Thyroid gland (tissue), 4 donors: ENCODE measurements around the gene COG4. TPM values are rescaled to one million over a fixed set of nuclear protein-coding genes. Genes with fewer than 3 reads are reported as not detected.
A peak's percentile ranks its signal among the peaks of the same experiment; 100 is the strongest.

Experiments
- DNase-seq, 2 donors: peaks; one replicate each; pipeline ENCODE4 v3.0.0-alpha.2; 2019
- H3K27ac ChIP-seq, 3 donors: fragments of 200-600 bp; sonication (generic); 1 replicate in 2 of 3; 2 replicates in 1 of 3; pipeline ENCODE4 v1.5.1; 2016 to 2019; ENCODE audit warnings: mild to moderate bottlenecking in 1 of 3, moderate library complexity in 1 of 3
- H3K27me3 ChIP-seq: fragments of 200-600 bp; sonication (generic); one replicate; pipeline ENCODE4 v1.5.1; 2019
- H3K36me3 ChIP-seq, 2 donors: fragments of 200-600 bp; sonication (generic); one replicate each; pipeline ENCODE4 v1.5.1; 2016 to 2019
- H3K4me1 ChIP-seq, 2 donors: fragments of 200-600 bp; sonication (generic); one replicate each; pipeline ENCODE4 v1.5.1; 2017 to 2019
- H3K4me3 ChIP-seq, 3 donors: fragments of 200-600 bp; sonication (generic); replicated peaks in 1 of 3; 1 replicate in 2 of 3; 2 replicates in 1 of 3; pipeline ENCODE4 v1.5.1; 2016; ENCODE audit warnings: mild to moderate bottlenecking in 1 of 3
- H3K9me3 ChIP-seq: fragments of 200-600 bp; sonication (generic); one replicate; pipeline ENCODE4 v1.5.1; 2017
- POLR2A ChIP-seq, 2 donors: fragments of 450-650 bp; IDR thresholded peaks; one replicate each; pipeline ENCODE4 v1.6.1; 2017; ENCODE audit warnings: antibody characterized with exemption in 2 of 2, mild to moderate bottlenecking in 2 of 2, moderate library complexity in 1 of 2
- WGBS, 2 donors: methylation state at CpG; one replicate each; pipeline ENCODE4 v1.1.5; 2017; 5-methylcytosine and 5-hydroxymethylcytosine counted together
- intact Hi-C: fragments of 100-400 bp; cut with DNase I; formaldehyde crosslinking; loops from one replicate; pipeline ENCODE4 v1.15.1; 2023
- total RNA-seq, 4 donors: library from RNA; depleted of rRNA; stranded (reverse); fragments of >200 nt; gene quantifications; one replicate each; pipeline ENCODE4 v1.2.3, GENCODE V29; 2016
- TF ChIP-seq, protein P1 (sequence below), 6 experiments: fragments of 200-600 bp in 3 of 6; fragments of 450-650 bp in 3 of 6; sonication (generic) in 3 of 6; IDR thresholded peaks; one replicate each; pipeline ENCODE4 v1.5.1; 2016 to 2019; ENCODE audit warnings: antibody characterized with exemption in 6 of 6, mild to moderate bottlenecking in 2 of 6, inconsistent platforms in 1 of 6, moderate library complexity in 1 of 6

Gene COG4
- total RNA-seq, 4 donors from 2014 or later = 39.6 to 88.4 (median 66.7) TPM

DNA sequence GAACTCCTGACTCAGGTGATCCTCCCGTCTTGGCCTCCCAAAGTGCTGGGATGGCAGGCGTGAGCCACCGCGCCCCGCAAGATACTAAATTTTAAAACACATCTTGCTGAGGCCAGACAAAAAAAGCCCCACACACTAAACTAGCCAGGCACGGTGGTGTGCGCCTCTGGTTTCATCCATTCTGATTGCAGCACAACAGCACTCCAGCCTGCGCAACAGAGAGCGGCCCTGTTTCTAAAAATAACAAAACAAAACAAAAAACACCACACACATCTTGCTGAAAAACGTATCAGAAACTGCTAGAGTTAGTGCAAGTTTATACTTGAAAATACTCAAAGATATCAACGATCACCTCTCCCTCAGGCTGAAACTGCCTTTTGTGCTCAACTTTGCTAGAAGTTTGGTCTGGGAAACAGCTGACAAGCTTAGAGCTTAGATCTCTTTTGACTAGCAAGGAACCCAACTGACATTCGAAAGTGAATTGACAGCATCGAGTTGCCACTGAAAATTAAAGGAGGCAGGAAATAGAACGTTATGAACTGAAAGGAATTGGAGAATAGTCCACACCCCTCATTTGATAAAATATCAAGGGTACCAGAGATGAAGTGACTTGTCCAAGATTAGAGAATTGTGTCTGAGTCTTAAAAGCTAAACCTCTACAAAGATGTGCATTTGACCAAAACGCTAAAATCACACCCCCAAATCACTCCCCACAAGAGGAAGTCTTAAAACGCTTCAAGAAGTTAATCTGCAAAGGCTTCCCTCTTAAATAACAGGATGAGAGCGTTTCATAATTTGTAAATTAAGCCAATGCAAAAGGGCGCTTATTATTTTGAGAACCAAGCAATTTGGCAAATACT, 908 bp downstream of the COG4 start:
- intact Hi-C loops = loop anchor here (10.0 kb wide), 1 partner anchor 252 kb away; no protein-coding TSS in a partner anchor
- DNase-seq = no peak
- peak overlapping the region in 1 of 3 donors; percentile 89 for H3K27ac ChIP-seq
- H3K9me3 ChIP-seq = no peaks in the 10 kb centered on the region
- H3K4me1 ChIP-seq = peaks cover 13 to 30% of the 10 kb centered on the region in 2 donors
- TF ChIP-seq POLR2A (IDR thresholded peaks at IDR 0.05) = no peak
- TF ChIP-seq, protein P1, sequence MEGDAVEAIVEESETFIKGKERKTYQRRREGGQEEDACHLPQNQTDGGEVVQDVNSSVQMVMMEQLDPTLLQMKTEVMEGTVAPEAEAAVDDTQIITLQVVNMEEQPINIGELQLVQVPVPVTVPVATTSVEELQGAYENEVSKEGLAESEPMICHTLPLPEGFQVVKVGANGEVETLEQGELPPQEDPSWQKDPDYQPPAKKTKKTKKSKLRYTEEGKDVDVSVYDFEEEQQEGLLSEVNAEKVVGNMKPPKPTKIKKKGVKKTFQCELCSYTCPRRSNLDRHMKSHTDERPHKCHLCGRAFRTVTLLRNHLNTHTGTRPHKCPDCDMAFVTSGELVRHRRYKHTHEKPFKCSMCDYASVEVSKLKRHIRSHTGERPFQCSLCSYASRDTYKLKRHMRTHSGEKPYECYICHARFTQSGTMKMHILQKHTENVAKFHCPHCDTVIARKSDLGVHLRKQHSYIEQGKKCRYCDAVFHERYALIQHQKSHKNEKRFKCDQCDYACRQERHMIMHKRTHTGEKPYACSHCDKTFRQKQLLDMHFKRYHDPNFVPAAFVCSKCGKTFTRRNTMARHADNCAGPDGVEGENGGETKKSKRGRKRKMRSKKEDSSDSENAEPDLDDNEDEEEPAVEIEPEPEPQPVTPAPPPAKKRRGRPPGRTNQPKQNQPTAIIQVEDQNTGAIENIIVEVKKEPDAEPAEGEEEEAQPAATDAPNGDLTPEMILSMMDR (IDR thresholded peaks at IDR 0.05) = no peak
- WGBS, 2 donors = 49 to 53% methylated on average over 18 of the region's 18 CpGs
- peak overlapping the region; percentile 59 to 96 (median 94) for H3K4me3 ChIP-seq
- H3K27me3 ChIP-seq = no peaks in the 10 kb centered on the region
- H3K36me3 ChIP-seq = peaks cover 9 to 12% of the 10 kb centered on the region in 2 donors

DNA sequence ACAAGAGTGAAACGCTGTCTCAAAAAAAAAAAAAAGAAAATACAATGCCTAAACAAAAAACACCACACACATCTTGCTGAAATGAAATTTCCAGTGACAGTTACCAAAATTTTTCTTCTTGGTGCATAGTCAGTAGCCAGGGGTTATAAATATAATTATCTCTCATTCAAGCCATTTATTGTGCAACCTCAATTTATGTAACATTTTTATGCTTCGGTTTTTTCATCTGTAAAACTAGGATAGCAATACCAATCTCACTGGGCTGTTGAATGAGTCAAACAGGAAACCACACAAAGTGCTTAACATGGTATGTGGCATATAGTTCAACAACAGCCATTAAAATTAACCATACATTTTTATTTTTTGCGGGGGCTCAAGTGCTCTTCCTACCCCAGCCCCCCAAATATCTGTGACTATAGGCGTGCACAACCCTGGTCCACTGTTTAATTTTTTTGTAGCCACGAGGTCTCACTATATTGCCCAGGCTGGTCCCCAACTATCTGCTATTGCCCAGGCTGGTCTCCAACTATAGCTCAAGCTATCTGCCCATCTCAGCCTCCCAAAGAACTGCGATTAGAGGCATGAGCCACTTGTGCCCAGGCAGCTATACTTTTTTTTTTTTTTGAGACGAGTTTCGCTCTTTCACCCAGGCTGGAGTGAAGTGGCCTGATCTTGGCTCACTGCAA, 2.6 kb downstream of the COG4 start:
- Histone ChIP-seq H3K36me3 (peaks cover 17 to 18% of the 10 kb centered on the region in 2 donors), H3K4me1 (peaks cover 10 to 21% of the 10 kb centered on the region in 2 donors), H3K27me3 (no peaks in the 10 kb centered on the region), H3K27ac (no peak overlapping the region), H3K4me3 (no peak overlapping the region), H3K9me3 (no peaks in the 10 kb centered on the region)
- WGBS, 2 donors = 75 to 84% methylated on average over 8 of the region's 8 CpGs
- DNase-seq = no peak
- TF ChIP-seq, protein P1 (IDR thresholded peaks at IDR 0.05) = no peak
- TF ChIP-seq POLR2A (IDR thresholded peaks at IDR 0.05) = no peak
- intact Hi-C loops = loop anchor here (10.0 kb wide), 1 partner anchor 254 kb away; no protein-coding TSS in a partner anchor

DNA sequence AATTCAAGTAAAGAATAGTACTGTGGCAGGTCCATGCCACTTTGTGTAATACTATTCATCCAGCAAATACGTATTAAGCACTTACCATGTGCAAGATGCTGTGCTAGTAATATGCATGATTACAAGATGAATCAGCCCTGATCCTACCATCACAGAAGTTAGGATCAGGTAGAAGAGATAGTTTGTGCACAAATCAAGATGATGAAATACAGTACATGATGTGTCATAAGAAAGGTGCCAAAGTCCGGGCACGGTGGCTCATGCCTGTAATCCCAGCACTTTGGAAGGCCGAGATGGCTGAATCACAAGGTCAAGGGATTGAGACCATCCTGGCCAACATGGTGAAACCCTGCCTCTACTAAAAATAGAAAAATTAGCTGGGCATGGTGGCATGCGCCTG, 10.9 kb downstream of the COG4 start:
- no peaks in the 10 kb centered on the region for H3K27me3 ChIP-seq
- 96 to 97% methylated on average over 5 of the region's 5 CpGs for WGBS, 2 donors
- no peaks in the 10 kb centered on the region for H3K4me1 ChIP-seq
- peaks cover 84 to 99% of the 10 kb centered on the region in 2 donors for H3K36me3 ChIP-seq
- TF ChIP-seq, protein P1 (IDR thresholded peaks at IDR 0.05) = no peak
- no peak for TF ChIP-seq POLR2A (IDR thresholded peaks at IDR 0.05)
- H3K27ac ChIP-seq = no peak overlapping the region
- no peaks in the 10 kb centered on the region for H3K9me3 ChIP-seq
- H3K4me3 ChIP-seq = no peak overlapping the region
- DNase-seq = no peak
- intact Hi-C loops = no loop called here

GRCh38 chr16:70511833-70512232, 11.5 kb downstream of the COG4 start:
- Histone ChIP-seq H3K36me3 (peaks cover 78 to 98% of the 10 kb centered on the region in 2 donors), H3K4me3 (no peak overlapping the region), H3K27me3 (no peaks in the 10 kb centered on the region), H3K4me1 (no peaks in the 10 kb centered on the region), H3K9me3 (no peaks in the 10 kb centered on the region), H3K27ac (no peak overlapping the region)
- intact Hi-C loops = no loop called here
- DNase-seq = no peak
- 100% methylated on average over 1 of the region's 1 CpG for WGBS, 2 donors
- no peak for TF ChIP-seq POLR2A (IDR thresholded peaks at IDR 0.05)
- TF ChIP-seq, protein P1 (IDR thresholded peaks at IDR 0.05) = no peak
